Coronary artery (tissue), 2 donors: ENCODE results near the gene OCA2.
A peak's percentile ranks its signal among the peaks of the same experiment; 100 is the strongest.
"Not testable (repeated sequence)": the region's sequence is repeated elsewhere in the genome, so short reads cannot be mapped to it uniquely, and the experiment has no call there.

Source experiments
- DNase-seq: peaks from one replicate; pipeline ENCODE4 v3.0.0-alpha.2; 2017; ENCODE audit warnings: low spot score
- H3K27ac ChIP-seq, 2 donors: fragments of 200-600 bp; sonication (generic); one replicate each; pipeline ENCODE4 v1.5.1; 2016 to 2019
- H3K4me3 ChIP-seq: fragments of 200-600 bp; sonication (generic); 2 replicates; pipeline ENCODE4 v1.5.1; 2016; ENCODE audit warnings: mild to moderate bottlenecking, moderate library complexity
- TF ChIP-seq, protein P1 (sequence below): fragments of 200-600 bp; sonication (generic); IDR thresholded peaks from one replicate; pipeline ENCODE4 v1.5.1; 2019; ENCODE audit warnings: antibody characterized with exemption

The OCA2 gene

DNA sequence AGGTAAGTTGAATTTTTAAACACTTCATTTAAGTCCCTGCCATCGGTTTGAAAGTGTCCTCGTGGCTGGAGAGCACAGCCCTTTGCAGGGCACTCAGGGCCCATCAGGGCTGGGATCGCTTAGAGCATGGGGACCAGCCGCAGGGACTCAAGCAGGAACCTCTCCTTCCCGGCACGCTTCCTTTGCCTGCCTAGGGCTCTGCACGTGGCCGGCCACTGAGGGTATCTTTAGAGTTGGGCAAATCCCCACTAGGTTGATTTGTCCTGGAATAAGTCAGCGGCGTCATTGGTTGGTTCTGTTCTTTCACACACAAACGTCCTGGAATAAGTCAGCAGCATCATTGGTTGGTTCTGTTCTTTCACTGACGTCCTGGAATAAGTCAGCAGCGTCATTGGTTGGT is 131.6 kb downstream of the OCA2 start:
- TF ChIP-seq, protein P1, sequence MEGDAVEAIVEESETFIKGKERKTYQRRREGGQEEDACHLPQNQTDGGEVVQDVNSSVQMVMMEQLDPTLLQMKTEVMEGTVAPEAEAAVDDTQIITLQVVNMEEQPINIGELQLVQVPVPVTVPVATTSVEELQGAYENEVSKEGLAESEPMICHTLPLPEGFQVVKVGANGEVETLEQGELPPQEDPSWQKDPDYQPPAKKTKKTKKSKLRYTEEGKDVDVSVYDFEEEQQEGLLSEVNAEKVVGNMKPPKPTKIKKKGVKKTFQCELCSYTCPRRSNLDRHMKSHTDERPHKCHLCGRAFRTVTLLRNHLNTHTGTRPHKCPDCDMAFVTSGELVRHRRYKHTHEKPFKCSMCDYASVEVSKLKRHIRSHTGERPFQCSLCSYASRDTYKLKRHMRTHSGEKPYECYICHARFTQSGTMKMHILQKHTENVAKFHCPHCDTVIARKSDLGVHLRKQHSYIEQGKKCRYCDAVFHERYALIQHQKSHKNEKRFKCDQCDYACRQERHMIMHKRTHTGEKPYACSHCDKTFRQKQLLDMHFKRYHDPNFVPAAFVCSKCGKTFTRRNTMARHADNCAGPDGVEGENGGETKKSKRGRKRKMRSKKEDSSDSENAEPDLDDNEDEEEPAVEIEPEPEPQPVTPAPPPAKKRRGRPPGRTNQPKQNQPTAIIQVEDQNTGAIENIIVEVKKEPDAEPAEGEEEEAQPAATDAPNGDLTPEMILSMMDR, result no peak
- peak; percentile 52 for DNase-seq
- Histone ChIP-seq H3K27ac (no peak overlapping the region), H3K4me3 (no peak overlapping the region)

DNA sequence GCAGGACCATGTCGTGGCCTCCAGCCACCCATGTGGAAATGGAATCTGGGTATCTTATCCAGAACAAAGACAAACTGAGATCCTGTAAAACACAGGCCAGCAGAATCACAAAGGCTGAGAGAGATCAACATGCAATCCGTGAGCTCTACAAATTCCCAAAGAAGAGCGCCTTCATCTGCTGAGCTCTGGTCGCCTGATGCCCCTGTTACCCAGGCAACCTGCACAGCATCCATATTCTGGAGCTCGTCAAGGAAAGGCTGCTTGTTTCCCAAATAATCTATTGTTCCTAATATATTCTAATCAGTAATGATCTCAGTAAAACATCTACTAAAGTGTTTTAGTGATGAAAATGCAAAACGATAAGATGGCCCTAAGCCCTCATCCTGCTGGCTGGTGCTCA is 133.6 kb downstream of the OCA2 start:
- Histone ChIP-seq H3K4me3 (no peak overlapping the region), H3K27ac (no peak overlapping the region)
- no peak for DNase-seq
- TF ChIP-seq, protein P1, result no peak

DNA sequence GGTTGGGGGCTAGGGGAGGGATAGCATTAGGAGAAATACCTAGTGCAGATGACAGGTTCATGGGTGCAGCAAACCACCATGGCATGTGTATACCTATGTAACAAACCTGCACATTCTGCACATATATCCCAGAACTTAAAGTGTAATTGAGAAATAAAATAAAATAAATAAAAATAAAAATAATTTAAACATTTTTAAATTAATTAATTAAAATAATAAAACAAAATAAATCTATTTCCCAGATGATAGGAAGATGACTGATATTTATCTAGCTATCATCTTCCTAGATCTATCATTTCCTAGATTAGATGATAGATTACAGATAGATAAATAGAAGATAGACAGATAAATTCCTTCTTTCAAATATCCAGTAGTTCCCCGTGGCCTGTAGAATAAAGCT is 137.3 kb downstream of the OCA2 start:
- H3K4me3 ChIP-seq, result no peak overlapping the region
- TF ChIP-seq, protein P1, result no peak
- no peak for DNase-seq
- H3K27ac ChIP-seq, result no peak overlapping the region

DNA sequence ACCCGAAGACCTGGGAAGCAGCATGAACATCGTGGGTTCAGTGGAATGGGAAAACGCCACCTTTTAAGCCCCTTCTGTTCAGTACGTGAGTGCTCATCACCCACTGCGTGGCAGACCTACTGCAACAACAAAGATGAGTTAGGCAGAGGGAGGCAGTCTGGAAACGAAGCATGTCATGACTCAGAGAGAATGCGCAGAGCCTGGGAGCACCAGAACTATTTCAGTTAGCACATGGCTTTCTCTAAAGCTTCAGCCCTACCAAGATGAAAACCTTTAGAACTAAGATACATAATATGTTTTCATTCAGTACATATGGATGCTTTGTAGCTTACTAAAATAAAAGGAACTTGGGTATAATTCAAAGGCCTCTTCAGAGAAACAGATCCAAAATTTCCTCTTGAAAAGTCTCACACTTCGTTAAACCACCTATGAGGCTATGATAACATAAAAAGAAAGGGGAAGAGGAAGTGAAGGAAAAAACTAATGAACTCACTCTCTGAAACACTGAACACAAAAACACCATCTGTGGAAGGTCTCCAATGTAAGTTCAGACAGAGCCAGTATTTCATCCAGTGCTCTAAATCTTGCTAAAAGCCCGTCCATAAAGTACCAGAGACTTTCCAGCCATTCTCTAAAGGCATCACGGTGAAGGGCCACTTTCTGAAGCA is 140.1 kb downstream of the OCA2 start:
- no peak for DNase-seq
- Histone ChIP-seq H3K27ac (no peak overlapping the region), H3K4me3 (no peak overlapping the region)
- TF ChIP-seq, protein P1, result no peak

DNA sequence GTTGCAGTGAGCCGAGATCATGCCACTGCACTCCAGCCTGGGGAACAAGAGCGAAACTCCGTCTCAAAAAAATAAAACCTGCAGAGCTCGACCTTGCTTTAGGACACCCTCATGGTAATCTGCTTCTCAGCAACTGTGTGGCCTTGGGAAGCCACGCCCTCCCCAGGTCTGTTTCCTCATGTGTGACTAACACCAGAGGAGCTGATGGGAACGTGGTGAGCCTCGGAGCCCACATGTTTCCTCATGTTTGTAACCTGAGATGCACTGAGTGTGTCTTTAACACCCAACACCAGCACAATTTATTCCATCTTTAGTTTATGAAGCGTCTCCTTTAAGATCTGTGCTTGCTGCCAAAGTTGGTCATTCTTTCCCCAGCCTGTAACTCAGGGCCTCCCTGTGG is 142.8 kb downstream of the OCA2 start:
- no peak overlapping the region for H3K27ac ChIP-seq
- no peak for DNase-seq
- TF ChIP-seq, protein P1, result no peak
- H3K4me3 ChIP-seq, result no peak overlapping the region

DNA sequence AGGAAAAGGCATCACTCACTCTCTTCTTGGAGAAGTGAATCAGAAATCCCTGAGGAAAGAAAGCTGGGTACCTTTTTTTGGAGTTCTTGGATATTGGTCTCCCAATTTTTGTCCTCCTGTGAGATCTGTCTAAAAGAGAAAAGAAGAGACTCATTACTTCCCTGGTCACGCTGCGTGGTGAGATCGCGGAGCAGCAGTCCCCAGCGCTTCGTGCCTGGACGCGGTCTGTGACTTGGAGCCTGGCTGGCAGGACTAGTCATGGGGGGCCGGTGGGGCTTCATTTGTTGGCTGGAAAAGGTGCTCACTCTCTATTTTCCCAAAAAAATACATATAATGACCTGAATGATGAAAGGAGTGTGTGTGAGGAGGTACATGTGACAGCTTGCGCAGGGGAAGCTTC is 144.0 kb downstream of the OCA2 start:
- Histone ChIP-seq H3K4me3 (no peak overlapping the region), H3K27ac (no peak overlapping the region)
- TF ChIP-seq, protein P1, result no peak
- no peak for DNase-seq

DNA sequence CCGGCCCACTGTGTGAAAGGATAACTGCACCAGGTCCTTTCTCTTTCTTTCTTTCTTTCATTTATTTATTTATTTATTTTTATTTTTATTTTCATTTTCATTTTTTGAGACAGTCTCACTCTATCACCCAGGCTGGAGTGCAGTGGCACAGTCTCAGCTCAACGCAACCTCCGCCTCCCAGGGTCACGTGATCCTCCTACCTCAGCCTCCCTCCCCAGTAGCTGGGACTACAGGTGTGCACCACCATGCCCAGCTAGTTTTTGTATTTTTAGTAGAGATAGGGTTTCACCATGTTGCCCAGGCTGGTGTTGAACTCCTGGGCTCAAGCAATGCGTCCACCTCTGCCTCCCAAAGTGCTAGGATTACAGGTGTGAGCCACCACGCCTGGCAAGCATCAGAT is 146.5 kb downstream of the OCA2 start:
- not testable (repeated sequence) for DNase-seq, H3K27ac ChIP-seq, H3K4me3 ChIP-seq
